Measurements from ENCODE around the gene NEUROG3.
"Not testable (repeated sequence)": the region's sequence is repeated elsewhere in the genome, so short reads cannot be mapped to it uniquely, and the experiment has no call there.

Gene NEUROG3

DNA sequence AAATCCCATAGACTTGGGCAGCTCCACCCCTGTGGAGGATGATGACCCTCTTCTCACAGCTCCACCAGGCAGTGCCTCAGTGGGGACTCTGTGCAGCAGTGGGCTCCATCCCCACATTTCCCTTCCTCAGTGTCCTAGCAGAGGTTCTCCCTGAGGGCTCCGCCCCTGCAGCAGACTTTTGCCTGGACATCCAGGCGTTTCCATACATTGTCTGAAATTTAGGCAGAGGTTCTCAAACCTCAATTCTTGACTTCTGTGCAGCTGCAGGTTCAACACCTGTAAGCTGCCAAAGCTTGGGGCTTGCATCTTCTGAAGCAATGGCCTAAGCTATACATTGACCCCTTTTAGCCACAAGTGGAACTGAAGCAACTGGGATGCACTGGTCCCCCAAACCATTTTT is 31.8 kb downstream of the NEUROG3 start:
- TF ChIP-seq ZC3H10 (CRISPR knock-in tag; IDR thresholded peaks at IDR 0.05) = no peak
- no peak for TF ChIP-seq TOX (CRISPR knock-in tag; IDR thresholded peaks at IDR 0.05; ENCODE audit: borderline replicate concordance)
- TF ChIP-seq ISL1 (CRISPR knock-in tag; IDR thresholded peaks at IDR 0.05) = no peak
- ATAC-seq = no peak

DNA sequence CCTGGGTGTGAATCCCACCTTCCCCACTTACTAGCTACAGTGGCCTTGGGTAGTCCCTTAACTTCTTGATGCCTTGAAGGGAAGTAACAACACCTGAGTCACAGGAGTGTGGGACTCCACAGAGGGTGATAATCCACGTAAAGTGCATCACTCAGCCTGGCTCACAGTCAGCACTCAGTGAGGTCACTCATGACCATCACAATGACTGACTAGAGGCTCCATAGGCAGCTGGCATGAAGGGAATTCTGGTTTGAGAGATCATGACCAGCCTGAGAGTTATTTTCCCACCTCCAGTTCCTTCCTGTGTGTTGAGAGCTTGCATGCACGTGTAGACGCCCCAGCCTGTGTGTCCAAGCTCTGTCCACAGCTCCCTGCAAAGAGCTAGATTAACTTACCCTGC is 34.8 kb downstream of the NEUROG3 start:
- ATAC-seq = no peak
- no peak for TF ChIP-seq ZFP3 (CRISPR knock-in tag; IDR thresholded peaks at IDR 0.05)
- TF ChIP-seq ARNTL (CRISPR knock-in tag; IDR thresholded peaks at IDR 0.05; ENCODE audit: borderline replicate concordance, low read depth) = no peak
- no peak for TF ChIP-seq ISL1 (CRISPR knock-in tag; IDR thresholded peaks at IDR 0.05)
- no peak for TF ChIP-seq RARB (CRISPR knock-in tag; IDR thresholded peaks at IDR 0.05)
- no peak for TF ChIP-seq PPARA (CRISPR knock-in tag; IDR thresholded peaks at IDR 0.05; ENCODE audit: borderline replicate concordance)
- TF ChIP-seq ZC3H10 (CRISPR knock-in tag; IDR thresholded peaks at IDR 0.05) = no peak
- no peak for TF ChIP-seq ESRRG (CRISPR knock-in tag; IDR thresholded peaks at IDR 0.05)
- TF ChIP-seq GLIS3 (CRISPR knock-in tag; IDR thresholded peaks at IDR 0.05) = no peak
- TF ChIP-seq TCF4 (CRISPR knock-in tag; IDR thresholded peaks at IDR 0.05; ENCODE audit: borderline replicate concordance) = no peak
- TF ChIP-seq, protein P1, sequence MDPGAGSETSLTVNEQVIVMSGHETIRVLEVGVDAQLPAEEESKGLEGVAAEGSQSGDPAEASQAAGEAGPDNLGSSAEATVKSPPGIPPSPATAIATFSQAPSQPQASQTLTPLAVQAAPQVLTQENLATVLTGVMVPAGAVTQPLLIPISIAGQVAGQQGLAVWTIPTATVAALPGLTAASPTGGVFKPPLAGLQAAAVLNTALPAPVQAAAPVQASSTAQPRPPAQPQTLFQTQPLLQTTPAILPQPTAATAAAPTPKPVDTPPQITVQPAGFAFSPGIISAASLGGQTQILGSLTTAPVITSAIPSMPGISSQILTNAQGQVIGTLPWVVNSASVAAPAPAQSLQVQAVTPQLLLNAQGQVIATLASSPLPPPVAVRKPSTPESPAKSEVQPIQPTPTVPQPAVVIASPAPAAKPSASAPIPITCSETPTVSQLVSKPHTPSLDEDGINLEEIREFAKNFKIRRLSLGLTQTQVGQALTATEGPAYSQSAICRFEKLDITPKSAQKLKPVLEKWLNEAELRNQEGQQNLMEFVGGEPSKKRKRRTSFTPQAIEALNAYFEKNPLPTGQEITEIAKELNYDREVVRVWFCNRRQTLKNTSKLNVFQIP (CRISPR knock-in tag; IDR thresholded peaks at IDR 0.05; ENCODE audit: borderline replicate concordance, low read depth) = no peak

DNA sequence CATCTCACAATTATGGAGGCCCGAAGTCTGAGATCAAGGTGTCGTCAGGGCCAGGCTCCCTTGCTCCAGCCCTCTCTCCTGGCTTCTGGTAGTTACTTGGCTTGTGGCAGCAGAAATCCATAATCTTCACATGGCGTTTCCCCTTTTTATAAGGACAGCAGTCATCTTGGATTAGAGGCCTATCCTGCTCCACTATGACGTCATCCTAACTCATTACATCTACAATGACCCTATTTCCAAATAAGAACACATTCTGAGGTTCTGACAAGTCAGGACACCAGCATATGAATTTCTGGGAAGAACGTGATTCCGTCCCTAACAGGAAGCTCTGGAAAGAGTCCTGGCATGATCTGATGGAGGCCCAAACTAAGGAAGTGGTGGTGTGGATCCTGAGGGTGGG is 35.8 kb downstream of the NEUROG3 start:
- no peak for ATAC-seq

DNA sequence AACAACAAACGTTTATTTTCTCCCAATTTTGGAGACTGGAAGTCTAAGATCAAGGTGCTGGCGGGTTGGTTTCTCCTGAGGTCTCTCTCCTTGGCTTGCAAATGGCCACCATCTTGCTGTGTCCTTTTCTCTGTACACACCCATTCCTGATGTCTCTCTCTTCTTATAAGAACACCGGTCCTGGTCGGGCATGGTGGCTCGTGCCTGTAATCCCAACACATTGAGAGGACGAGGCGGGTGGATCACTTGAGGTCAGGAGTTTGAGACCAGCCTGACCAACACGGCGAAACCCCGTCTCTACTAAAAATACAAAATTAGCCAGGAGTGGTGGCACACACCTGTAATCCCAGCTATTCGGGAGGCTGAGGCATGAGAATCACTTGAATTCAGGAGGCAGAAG is 36.7 kb downstream of the NEUROG3 start:
- ATAC-seq = not testable (repeated sequence)

More for the DNA sequence above, 35.8 kb downstream of the NEUROG3 start:
- TF ChIP-seq TCF4 (CRISPR knock-in tag; IDR thresholded peaks at IDR 0.05; ENCODE audit: borderline replicate concordance) = no peak
- TF ChIP-seq, protein P2, sequence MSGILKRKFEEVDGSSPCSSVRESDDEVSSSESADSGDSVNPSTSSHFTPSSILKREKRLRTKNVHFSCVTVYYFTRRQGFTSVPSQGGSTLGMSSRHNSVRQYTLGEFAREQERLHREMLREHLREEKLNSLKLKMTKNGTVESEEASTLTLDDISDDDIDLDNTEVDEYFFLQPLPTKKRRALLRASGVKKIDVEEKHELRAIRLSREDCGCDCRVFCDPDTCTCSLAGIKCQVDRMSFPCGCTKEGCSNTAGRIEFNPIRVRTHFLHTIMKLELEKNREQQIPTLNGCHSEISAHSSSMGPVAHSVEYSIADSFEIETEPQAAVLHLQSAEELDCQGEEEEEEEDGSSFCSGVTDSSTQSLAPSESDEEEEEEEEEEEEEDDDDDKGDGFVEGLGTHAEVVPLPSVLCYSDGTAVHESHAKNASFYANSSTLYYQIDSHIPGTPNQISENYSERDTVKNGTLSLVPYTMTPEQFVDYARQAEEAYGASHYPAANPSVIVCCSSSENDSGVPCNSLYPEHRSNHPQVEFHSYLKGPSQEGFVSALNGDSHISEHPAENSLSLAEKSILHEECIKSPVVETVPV (CRISPR knock-in tag; IDR thresholded peaks at IDR 0.05) = no peak
- no peak for TF ChIP-seq ZNF70 (CRISPR knock-in tag; IDR thresholded peaks at IDR 0.05)
- TF ChIP-seq CSDC2 (CRISPR knock-in tag; IDR thresholded peaks at IDR 0.05) = no peak
- no peak for TF ChIP-seq ZFP3 (CRISPR knock-in tag; IDR thresholded peaks at IDR 0.05)
- no peak for TF ChIP-seq SNAI2 (CRISPR knock-in tag; IDR thresholded peaks at IDR 0.05)
- no peak for TF ChIP-seq ZNF8 (CRISPR knock-in tag; IDR thresholded peaks at IDR 0.05)
- TF ChIP-seq ESRRG (CRISPR knock-in tag; IDR thresholded peaks at IDR 0.05) = no peak
- no peak for TF ChIP-seq ZC3H10 (CRISPR knock-in tag; IDR thresholded peaks at IDR 0.05)
- TF ChIP-seq, protein P3, sequence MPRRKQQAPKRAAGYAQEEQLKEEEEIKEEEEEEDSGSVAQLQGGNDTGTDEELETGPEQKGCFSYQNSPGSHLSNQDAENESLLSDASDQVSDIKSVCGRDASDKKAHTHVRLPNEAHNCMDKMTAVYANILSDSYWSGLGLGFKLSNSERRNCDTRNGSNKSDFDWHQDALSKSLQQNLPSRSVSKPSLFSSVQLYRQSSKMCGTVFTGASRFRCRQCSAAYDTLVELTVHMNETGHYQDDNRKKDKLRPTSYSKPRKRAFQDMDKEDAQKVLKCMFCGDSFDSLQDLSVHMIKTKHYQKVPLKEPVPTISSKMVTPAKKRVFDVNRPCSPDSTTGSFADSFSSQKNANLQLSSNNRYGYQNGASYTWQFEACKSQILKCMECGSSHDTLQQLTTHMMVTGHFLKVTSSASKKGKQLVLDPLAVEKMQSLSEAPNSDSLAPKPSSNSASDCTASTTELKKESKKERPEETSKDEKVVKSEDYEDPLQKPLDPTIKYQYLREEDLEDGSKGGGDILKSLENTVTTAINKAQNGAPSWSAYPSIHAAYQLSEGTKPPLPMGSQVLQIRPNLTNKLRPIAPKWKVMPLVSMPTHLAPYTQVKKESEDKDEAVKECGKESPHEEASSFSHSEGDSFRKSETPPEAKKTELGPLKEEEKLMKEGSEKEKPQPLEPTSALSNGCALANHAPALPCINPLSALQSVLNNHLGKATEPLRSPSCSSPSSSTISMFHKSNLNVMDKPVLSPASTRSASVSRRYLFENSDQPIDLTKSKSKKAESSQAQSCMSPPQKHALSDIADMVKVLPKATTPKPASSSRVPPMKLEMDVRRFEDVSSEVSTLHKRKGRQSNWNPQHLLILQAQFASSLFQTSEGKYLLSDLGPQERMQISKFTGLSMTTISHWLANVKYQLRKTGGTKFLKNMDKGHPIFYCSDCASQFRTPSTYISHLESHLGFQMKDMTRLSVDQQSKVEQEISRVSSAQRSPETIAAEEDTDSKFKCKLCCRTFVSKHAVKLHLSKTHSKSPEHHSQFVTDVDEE (CRISPR knock-in tag; IDR thresholded peaks at IDR 0.05) = no peak
- TF ChIP-seq PPARA (CRISPR knock-in tag; IDR thresholded peaks at IDR 0.05; ENCODE audit: borderline replicate concordance) = no peak
- no peak for TF ChIP-seq RARB (CRISPR knock-in tag; IDR thresholded peaks at IDR 0.05)
- no peak for TF ChIP-seq TOX (CRISPR knock-in tag; IDR thresholded peaks at IDR 0.05; ENCODE audit: borderline replicate concordance)
- TF ChIP-seq ARNTL (CRISPR knock-in tag; IDR thresholded peaks at IDR 0.05; ENCODE audit: borderline replicate concordance, low read depth) = no peak
- TF ChIP-seq, protein P4, sequence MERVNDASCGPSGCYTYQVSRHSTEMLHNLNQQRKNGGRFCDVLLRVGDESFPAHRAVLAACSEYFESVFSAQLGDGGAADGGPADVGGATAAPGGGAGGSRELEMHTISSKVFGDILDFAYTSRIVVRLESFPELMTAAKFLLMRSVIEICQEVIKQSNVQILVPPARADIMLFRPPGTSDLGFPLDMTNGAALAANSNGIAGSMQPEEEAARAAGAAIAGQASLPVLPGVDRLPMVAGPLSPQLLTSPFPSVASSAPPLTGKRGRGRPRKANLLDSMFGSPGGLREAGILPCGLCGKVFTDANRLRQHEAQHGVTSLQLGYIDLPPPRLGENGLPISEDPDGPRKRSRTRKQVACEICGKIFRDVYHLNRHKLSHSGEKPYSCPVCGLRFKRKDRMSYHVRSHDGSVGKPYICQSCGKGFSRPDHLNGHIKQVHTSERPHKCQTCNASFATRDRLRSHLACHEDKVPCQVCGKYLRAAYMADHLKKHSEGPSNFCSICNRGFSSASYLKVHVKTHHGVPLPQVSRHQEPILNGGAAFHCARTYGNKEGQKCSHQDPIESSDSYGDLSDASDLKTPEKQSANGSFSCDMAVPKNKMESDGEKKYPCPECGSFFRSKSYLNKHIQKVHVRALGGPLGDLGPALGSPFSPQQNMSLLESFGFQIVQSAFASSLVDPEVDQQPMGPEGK (CRISPR knock-in tag; IDR thresholded peaks at IDR 0.05; ENCODE audit: borderline replicate concordance) = no peak
- TF ChIP-seq, protein P1 (CRISPR knock-in tag; IDR thresholded peaks at IDR 0.05; ENCODE audit: borderline replicate concordance, low read depth) = no peak
- no peak for TF ChIP-seq ZNF565 (CRISPR knock-in tag; conservative IDR thresholded peaks at IDR 0.05; ENCODE audit: low read depth)

All from SK-N-SH treated with all-trans-retinoic acid at 6 μM for 48 hours (cell line).